WTC11 (cell line): ENCODE data around the gene RNU1-2.
"Not testable (repeated sequence)": the region's sequence is repeated elsewhere in the genome, so short reads cannot be mapped to it uniquely, and the experiment has no call there.

Experiments used
- CBFB ChIP-seq: sonication (generic); formaldehyde crosslinking; IDR thresholded peaks from 2 replicates; pipeline ENCODE4 v1.8.1; 2022; ENCODE audit warnings: mild to moderate bottlenecking, low read depth, missing genetic modification reagents
- FOXK1 ChIP-seq: sonication (generic); formaldehyde crosslinking; IDR thresholded peaks from 2 replicates; pipeline ENCODE4 v1.8.0; 2022; ENCODE audit warnings: mild to moderate bottlenecking, moderate library complexity, missing genetic modification reagents
- GABPB1 ChIP-seq: sonication (generic); formaldehyde crosslinking; IDR thresholded peaks from 2 replicates; pipeline ENCODE4 v1.8.1; 2023; ENCODE audit warnings: mild to moderate bottlenecking, missing genetic modification reagents
- IRF2 ChIP-seq: sonication (generic); formaldehyde crosslinking; IDR thresholded peaks from 2 replicates; pipeline ENCODE4 v1.8.0; 2022; ENCODE audit warnings: low read depth, missing genetic modification reagents, borderline replicate concordance
- JUN ChIP-seq: sonication (generic); formaldehyde crosslinking; IDR thresholded peaks from 2 replicates; pipeline ENCODE4 v1.8.0; 2023; ENCODE audit warnings: mild to moderate bottlenecking, missing genetic modification reagents
- TEAD4 ChIP-seq: sonication (generic); formaldehyde crosslinking; IDR thresholded peaks from 2 replicates; pipeline ENCODE4 v1.8.0; 2022; ENCODE audit warnings: mild to moderate bottlenecking, missing genetic modification reagents
- TF ChIP-seq, protein P1 (sequence below): fragments of 200-600 bp; IDR thresholded peaks from 2 replicates; pipeline ENCODE4 v1.8.0; 2022; ENCODE audit warnings: antibody characterized with exemption
- TF ChIP-seq, protein P2 (sequence below): sonication (generic); formaldehyde crosslinking; IDR thresholded peaks from 2 replicates; pipeline ENCODE4 v1.8.1; 2022; ENCODE audit warnings: low read depth, missing genetic modification reagents, borderline replicate concordance
- TF ChIP-seq, protein P3 (sequence below): sonication (generic); formaldehyde crosslinking; IDR thresholded peaks from 2 replicates; pipeline ENCODE4 v1.8.1; 2023; ENCODE audit warnings: mild to moderate bottlenecking, moderate library complexity, missing genetic modification reagents
- TF ChIP-seq, protein P4 (sequence below): sonication (generic); formaldehyde crosslinking; IDR thresholded peaks from 2 replicates; pipeline ENCODE4 v1.8.1; 2022; ENCODE audit warnings: low read depth, mild to moderate bottlenecking, moderate library complexity, missing genetic modification reagents, borderline replicate concordance

DNA sequence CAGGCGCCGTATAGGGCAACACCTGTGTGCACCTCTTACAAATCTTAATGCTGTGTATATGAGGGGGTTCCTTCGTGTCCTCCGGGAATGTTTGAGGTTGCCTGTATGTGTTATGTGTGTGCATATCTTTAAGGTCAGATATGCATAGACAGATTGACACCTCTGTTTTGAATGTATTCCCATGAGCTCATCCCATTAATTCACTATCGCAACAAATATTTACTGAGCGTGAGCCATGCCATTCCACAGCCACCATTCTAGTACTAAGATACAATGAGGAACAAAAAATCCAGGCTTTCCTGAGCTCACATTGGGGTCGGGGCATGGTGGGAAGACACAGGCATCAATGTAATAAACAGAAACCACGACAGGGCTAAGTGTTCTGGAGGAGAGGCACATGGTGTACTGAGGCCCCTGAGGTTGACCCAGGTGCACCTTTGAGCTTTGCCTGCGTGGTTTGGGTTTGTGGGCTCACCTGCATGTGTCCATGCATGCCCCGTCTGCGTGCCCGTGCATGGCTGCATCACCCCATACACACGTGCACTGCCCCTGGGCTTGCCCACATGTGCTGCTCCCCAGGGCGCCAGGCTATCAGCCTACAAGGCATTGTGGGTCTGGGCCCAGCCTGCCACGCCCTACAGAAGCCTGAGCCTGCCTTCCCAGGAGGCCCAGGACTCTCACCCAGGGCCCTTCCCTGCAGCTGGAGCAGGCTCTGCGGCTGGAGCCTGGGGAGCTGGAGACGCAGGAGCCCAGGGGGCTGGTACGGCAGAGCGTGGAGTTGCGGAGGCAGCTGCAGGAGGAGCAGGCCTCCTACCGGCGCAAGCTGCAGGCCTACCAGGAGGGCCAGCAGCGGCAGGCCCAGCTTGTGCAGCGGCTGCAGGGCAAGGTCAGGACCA is 33.6 kb downstream of the RNU1-2 start:
- TF ChIP-seq, protein P1, sequence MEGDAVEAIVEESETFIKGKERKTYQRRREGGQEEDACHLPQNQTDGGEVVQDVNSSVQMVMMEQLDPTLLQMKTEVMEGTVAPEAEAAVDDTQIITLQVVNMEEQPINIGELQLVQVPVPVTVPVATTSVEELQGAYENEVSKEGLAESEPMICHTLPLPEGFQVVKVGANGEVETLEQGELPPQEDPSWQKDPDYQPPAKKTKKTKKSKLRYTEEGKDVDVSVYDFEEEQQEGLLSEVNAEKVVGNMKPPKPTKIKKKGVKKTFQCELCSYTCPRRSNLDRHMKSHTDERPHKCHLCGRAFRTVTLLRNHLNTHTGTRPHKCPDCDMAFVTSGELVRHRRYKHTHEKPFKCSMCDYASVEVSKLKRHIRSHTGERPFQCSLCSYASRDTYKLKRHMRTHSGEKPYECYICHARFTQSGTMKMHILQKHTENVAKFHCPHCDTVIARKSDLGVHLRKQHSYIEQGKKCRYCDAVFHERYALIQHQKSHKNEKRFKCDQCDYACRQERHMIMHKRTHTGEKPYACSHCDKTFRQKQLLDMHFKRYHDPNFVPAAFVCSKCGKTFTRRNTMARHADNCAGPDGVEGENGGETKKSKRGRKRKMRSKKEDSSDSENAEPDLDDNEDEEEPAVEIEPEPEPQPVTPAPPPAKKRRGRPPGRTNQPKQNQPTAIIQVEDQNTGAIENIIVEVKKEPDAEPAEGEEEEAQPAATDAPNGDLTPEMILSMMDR, result not testable (repeated sequence)
- not testable (repeated sequence) for TF ChIP-seq FOXK1; GABPB1 (CRISPR knock-in tag); TEAD4; IRF2; CBFB (CRISPR knock-in tag); JUN
- TF ChIP-seq, protein P2, sequence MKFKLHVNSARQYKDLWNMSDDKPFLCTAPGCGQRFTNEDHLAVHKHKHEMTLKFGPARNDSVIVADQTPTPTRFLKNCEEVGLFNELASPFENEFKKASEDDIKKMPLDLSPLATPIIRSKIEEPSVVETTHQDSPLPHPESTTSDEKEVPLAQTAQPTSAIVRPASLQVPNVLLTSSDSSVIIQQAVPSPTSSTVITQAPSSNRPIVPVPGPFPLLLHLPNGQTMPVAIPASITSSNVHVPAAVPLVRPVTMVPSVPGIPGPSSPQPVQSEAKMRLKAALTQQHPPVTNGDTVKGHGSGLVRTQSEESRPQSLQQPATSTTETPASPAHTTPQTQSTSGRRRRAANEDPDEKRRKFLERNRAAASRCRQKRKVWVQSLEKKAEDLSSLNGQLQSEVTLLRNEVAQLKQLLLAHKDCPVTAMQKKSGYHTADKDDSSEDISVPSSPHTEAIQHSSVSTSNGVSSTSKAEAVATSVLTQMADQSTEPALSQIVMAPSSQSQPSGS (CRISPR knock-in tag), result not testable (repeated sequence)
- TF ChIP-seq, protein P3, sequence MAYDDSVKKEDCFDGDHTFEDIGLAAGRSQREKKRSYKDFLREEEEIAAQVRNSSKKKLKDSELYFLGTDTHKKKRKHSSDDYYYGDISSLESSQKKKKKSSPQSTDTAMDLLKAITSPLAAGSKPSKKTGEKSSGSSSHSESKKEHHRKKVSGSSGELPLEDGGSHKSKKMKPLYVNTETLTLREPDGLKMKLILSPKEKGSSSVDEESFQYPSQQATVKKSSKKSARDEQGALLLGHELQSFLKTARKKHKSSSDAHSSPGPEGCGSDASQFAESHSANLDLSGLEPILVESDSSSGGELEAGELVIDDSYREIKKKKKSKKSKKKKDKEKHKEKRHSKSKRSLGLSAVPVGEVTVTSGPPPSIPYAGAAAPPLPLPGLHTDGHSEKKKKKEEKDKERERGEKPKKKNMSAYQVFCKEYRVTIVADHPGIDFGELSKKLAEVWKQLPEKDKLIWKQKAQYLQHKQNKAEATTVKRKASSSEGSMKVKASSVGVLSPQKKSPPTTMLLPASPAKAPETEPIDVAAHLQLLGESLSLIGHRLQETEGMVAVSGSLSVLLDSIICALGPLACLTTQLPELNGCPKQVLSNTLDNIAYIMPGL (CRISPR knock-in tag), result not testable (repeated sequence)
- TF ChIP-seq, protein P4, sequence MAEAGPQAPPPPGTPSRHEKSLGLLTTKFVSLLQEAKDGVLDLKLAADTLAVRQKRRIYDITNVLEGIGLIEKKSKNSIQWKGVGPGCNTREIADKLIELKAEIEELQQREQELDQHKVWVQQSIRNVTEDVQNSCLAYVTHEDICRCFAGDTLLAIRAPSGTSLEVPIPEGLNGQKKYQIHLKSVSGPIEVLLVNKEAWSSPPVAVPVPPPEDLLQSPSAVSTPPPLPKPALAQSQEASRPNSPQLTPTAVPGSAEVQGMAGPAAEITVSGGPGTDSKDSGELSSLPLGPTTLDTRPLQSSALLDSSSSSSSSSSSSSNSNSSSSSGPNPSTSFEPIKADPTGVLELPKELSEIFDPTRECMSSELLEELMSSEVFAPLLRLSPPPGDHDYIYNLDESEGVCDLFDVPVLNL (CRISPR knock-in tag), result not testable (repeated sequence)
